Medulla oblongata (tissue), 1 donor: ENCODE measurements around the gene ZNF550.
"Not testable (repeated sequence)": the region's sequence is repeated elsewhere in the genome, so short reads cannot be mapped to it uniquely, and the experiment has no call there.

Source experiments
- DNase-seq: peaks from one replicate; pipeline ENCODE4 v3.0.0-alpha.2; 2015; ENCODE audit errors: extremely low spot score

The ZNF550 gene

GRCh38 chr19:57527136-57527881 lies 32.4 kb downstream of the ZNF550 start, which contains the start of gene ZNF549:
Gene ZNF549 (plus strand): TSS chr19:57527356. CDS start chr19:57527574, 218 bp downstream.
- peak; percentile 86 for DNase-seq

- DNase-seq: not testable (repeated sequence)
Observed at GRCh38 chr19:57518021-57518420, 41.6 kb downstream of the ZNF550 start.

- no peak for DNase-seq
Observed at GRCh38 chr19:57515255-57515654, 44.4 kb downstream of the ZNF550 start.

GRCh38 chr19:57512845-57513244 lies 46.8 kb downstream of the ZNF550 start:
- no peak for DNase-seq

GRCh38 chr19:57511484-57511883 lies 48.2 kb downstream of the ZNF550 start:
- DNase-seq: no peak

GRCh38 chr19:57506163-57506562 lies 53.5 kb downstream of the ZNF550 start:
- no peak for DNase-seq

- not testable (repeated sequence) for DNase-seq
Observed at GRCh38 chr19:57500400-57500799, 59.3 kb downstream of the ZNF550 start.

GRCh38 chr19:57499680-57500395 lies 59.8 kb downstream of the ZNF550 start, which contains the start of gene ZNF773:
Gene ZNF773 (plus strand): TSS chr19:57499938. CDS start chr19:57500081, 143 bp downstream.
- peak; percentile 88 for DNase-seq

- not testable (repeated sequence) for DNase-seq
Observed at GRCh38 chr19:57499332-57499679, 60.4 kb downstream of the ZNF550 start.

- not testable (repeated sequence) for DNase-seq
Observed at GRCh38 chr19:57488299-57488644, 71.4 kb downstream of the ZNF550 start.

- peak; percentile 92 for DNase-seq
Observed at GRCh38 chr19:57487477-57488298, 72.0 kb downstream of the ZNF550 start, which contains the start of gene ZNF419. Gene ZNF419 (plus strand): TSS chr19:57487750. CDS start chr19:57487951, 201 bp downstream.
